Measurements from ENCODE around the gene RAB3C.

Gene RAB3C

DNA sequence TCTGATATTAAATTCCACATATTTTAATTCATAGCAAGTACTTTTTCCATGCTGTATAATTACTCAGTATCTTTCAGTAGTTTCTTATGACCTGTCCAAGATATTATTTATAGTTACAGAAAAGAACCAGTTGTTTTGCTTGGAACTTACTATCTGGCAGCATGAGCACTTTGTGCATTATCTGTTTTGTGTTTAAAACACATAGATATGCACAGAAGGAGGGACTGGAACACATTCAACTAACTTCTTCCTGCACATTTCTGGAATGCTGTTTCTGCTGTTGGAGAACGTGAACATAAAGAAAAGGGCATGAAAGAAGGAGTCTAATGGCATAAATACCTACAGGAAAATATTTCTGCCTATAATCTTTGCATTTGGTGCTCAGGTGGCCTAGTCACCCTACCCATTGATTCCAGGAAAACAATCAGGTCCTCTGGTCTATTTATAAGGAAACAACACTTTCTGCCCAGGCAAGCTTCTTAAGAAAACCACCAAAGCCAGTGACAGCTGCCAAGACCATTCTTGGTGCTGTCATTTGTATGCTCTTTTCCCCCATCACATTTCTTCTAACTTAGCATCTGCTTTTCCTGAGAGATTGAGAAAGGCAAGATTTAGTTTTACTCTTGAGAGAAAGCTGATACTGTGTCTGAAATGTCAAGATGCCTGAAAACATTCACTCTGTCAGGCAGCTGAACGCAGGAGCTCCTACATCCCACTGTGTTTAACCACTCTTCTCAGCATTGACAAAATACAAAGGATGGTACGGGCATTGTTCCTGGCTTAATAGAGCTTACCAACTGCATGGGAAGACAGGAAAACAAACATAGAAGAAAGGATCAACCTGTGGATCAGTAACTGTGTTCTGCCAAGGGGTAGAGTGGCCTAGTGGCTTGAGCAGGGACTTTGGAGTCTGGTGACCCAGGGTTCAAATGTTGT is 40.3 kb downstream of the RAB3C start:
- TF ChIP-seq, protein P1, sequence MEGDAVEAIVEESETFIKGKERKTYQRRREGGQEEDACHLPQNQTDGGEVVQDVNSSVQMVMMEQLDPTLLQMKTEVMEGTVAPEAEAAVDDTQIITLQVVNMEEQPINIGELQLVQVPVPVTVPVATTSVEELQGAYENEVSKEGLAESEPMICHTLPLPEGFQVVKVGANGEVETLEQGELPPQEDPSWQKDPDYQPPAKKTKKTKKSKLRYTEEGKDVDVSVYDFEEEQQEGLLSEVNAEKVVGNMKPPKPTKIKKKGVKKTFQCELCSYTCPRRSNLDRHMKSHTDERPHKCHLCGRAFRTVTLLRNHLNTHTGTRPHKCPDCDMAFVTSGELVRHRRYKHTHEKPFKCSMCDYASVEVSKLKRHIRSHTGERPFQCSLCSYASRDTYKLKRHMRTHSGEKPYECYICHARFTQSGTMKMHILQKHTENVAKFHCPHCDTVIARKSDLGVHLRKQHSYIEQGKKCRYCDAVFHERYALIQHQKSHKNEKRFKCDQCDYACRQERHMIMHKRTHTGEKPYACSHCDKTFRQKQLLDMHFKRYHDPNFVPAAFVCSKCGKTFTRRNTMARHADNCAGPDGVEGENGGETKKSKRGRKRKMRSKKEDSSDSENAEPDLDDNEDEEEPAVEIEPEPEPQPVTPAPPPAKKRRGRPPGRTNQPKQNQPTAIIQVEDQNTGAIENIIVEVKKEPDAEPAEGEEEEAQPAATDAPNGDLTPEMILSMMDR (IDR thresholded peaks at IDR 0.05; ENCODE audit: extremely low read depth, missing control alignments): no peak

DNA sequence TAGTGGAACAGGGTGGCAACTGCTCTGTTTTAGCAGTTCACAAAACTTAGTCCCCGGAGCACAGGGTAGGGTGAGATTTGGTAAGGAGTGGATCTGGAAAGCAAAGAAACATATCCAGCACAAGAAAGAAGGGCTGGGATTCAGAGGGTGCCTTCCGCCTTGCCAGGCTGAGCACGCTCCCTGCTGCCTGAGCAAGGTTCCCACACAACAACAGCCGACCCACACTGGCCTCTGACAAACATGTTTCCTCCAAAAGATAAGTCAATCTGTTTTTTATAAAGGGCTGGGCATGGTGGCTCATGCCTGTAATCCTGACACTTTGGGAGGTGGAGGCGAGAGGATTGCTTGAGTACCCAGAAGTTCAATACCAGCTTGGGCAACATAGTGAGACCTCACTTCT is 45.8 kb downstream of the RAB3C start:
- TF ChIP-seq, protein P1 (IDR thresholded peaks at IDR 0.05; ENCODE audit: extremely low read depth, missing control alignments): no peak

More for the DNA sequence above, 40.3 kb downstream of the RAB3C start:
- no peak for DNase-seq (ENCODE audit: low spot score)

DNA sequence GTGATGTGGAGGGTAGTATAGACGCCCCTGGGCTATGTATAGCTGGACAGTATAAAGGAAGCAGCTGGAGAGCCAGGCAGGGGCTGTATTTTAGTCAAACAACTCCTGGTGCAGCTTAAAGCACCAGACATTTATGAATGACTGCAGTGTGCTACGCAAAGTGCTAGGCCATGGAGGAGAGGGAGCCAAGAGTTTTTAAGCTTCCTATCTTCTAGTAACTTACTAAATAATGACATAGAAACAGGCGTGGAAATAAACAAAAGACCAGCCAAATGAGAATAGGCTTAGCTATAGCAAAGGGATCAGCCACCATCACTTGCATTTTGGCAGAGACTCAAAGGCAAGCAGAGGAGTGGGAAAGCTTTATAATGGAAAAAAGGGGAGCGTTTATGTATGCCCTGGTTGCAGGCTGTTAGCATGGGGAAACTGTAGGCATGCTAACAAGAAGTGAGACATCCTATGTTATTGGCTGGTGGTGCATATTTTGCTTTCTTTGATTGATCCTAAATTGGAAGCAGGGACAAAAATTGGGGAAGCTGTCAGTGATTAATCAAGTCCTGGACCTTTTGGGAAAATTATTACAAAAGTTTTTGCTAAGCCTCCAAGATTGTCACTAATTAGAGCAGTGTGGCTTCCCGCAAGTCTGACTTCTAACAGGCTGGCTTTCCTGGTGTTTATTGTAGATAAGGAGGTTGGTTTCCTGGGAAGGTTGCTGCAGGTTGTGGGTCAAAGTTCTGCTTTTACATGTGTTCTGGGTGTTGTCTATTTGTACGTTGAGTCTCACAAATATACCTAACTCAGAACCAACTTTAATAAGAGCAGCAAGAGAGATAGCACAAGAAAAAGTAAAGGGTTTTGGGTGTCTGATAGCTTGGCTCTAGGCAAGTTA is 46.6 kb downstream of the RAB3C start:
- TF ChIP-seq, protein P1 (IDR thresholded peaks at IDR 0.05; ENCODE audit: extremely low read depth, missing control alignments): no peak
- DNase-seq (ENCODE audit: low spot score): no peak

More for the DNA sequence above, 45.8 kb downstream of the RAB3C start:
- no peak for DNase-seq (ENCODE audit: low spot score)

DNA sequence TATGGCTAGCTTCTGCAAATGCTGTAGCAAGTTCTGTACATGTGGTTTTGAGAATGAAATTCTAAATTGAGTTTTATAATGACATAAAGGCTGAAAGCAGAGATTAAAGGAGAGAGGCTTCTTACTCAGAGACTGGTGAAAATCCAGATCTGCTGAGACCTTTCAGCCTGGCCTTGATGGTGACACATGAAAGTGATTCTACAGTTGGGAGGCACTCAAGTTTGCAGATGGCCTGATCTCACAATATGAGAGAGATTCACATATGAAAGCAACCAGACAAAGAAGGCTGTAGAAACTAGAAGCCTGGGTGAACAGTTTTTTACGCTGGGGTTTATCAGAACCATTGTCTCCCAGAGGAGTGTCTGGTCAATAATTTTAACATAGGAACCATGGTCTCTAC is 49.0 kb downstream of the RAB3C start:
- TF ChIP-seq, protein P1 (IDR thresholded peaks at IDR 0.05; ENCODE audit: extremely low read depth, missing control alignments): no peak
- no peak for DNase-seq (ENCODE audit: low spot score)

DNA sequence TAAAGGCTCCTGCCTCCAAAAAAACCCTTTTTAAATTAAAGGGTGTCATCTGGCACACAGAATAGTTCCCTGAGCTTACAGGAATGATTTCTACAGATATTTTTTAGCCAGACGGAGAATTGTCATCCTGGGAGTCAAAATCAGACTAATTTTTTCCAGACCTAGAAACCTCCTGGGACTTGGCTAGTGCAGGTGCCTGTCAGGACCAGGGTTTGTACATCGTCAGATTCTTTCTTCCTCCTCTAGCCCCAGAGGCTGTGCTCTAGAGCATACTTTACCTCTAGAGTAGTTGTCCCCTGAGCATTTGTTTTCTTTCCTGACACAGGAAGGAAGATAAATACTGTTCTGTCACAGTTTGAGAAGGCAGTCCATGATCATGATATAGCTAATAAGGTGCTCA is 52.5 kb downstream of the RAB3C start:
- TF ChIP-seq, protein P1 (IDR thresholded peaks at IDR 0.05; ENCODE audit: extremely low read depth, missing control alignments): no peak
- DNase-seq (ENCODE audit: low spot score): no peak

DNA sequence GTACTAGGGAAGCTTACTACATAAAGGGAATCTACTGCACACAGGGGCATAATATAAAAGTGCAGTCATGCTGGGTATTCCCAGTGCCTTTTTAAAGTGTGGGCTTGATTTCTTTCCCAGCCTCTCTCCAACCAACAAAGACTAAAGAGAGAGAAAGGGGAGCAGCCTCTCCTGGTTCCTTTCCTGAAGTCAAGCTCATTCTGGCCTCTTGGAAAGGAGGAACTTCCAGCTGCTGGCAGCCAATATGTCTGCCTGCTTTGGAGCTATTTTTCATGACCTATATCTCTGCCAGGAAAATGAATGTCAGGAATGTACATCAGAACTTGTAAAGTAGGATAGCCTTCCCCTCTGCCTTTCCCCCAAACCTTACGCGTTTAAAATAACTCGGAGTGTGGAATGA is 57.1 kb downstream of the RAB3C start:
- DNase-seq (ENCODE audit: low spot score): no peak
- TF ChIP-seq, protein P1 (IDR thresholded peaks at IDR 0.05; ENCODE audit: extremely low read depth, missing control alignments): no peak

DNA sequence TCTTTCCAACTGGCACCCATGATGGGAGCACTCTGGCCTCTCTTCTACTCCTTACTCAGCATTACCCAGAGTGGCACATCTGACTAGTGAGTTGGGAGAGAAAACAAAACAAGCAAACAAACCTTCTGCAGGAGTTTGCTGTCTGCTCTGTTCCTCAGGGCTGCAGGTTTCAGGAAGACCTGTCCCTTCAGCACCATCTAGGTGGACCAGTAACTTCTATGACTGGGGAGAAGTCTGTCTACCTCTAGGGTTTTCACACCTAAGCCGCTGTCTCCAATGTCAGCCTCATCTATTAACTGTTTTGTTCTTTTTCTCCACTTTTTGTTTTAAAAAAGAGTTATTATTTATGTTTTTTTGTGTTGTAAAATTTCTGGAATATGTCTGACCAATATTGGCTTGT is 58.7 kb downstream of the RAB3C start:
- DNase-seq (ENCODE audit: low spot score): no peak
- TF ChIP-seq, protein P1 (IDR thresholded peaks at IDR 0.05; ENCODE audit: extremely low read depth, missing control alignments): no peak

Data from GM20000 (cell line).